ENCODE data around the gene FPR1. TPM values are rescaled to one million over a fixed set of nuclear protein-coding genes. Genes with fewer than 3 reads are reported as not detected.

FPR1 gene
- total and polyA plus RNA-seq, 2 of the 4 experiments (the other 2 are of a cell fraction), result not detected

DNA sequence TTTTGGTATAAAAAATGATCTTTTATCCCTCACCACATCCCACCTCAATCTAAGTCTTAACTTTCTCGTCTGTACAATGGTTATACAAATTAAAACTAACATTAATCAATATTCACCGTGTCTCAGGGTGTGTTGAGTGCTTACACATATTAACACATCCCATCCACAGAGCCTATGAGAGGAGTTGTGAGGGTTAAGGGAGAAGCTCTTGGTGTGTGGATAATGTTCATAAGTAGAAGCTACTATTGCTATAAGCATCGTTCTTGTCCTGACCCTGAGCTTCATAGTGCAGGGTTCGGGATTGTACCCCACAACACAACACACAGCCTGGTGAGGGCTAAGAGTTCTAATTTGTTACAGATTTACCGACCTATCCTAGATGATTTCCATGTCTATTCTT is 45.8 kb upstream of the FPR1 start:
- H3K36me3 ChIP-seq (ENCODE audit: control insufficient read depth, insufficient read depth, low read length), result no peaks in the 10 kb centered on the region
- H3K9me3 ChIP-seq (ENCODE audit: control insufficient read depth, insufficient read depth, low read length), result peaks cover 2% of the 10 kb centered on the region; the same call in 1 of the 2 replicates
- BruUV-seq (replicated peaks), result no TSS peak
- H3K27me3 ChIP-seq (ENCODE audit: control insufficient read depth, insufficient read depth, low read length), result no peaks in the 10 kb centered on the region
- no peak overlapping the region for H3K4me3 ChIP-seq (ENCODE audit: insufficient read depth, low read depth, low read length)
- H4K20me1 ChIP-seq (ENCODE audit: insufficient read depth, low read length), result no peaks in the 10 kb centered on the region
- DNase-seq (no peak), ATAC-seq (ENCODE audit: low read depth) (no peak)
- WGBS, 2 experiments (ENCODE audit: extremely low coverage in 2 of 2, insufficient read length in 1 of 2), result no CpG with 5 or more reads among the region's 5 CpGs
- H2AFZ ChIP-seq (replicated peaks; ENCODE audit: low read length, poor library complexity), result no peak overlapping the region
- TF ChIP-seq NFE2L2 (IDR thresholded peaks at IDR 0.05; ENCODE audit: low read depth, low read length) (no peak), CEBPB (IDR thresholded peaks at IDR 0.05; ENCODE audit: low read depth, low read length) (no peak), POLR2A (IDR thresholded peaks at IDR 0.05; ENCODE audit: low read depth, low read length) (no peak), RAD21 (IDR thresholded peaks at IDR 0.05; ENCODE audit: low read length) (no peak), RCOR1 (IDR thresholded peaks at IDR 0.05; ENCODE audit: insufficient replicate concordance, low read length) (no peak), FOS (IDR thresholded peaks at IDR 0.05; ENCODE audit: low read depth, low read length) (no peak)
- H2BK120ac ChIP-seq (ENCODE audit: low read depth, low read length), result no peak overlapping the region
- no peak overlapping the region for H4K8ac ChIP-seq (ENCODE audit: low read depth in 2 of 2, low read length in 2 of 2)
- dilution Hi-C loops (cut with HindIII; ENCODE audit: low sequenced_read_pairs, unreplicated experiment) (no loop called here), in situ Hi-C loops (cut with MboI; ENCODE audit: low sequenced_read_pairs) (no loop called here), intact Hi-C loops (cut with micrococcal nuclease) (no loop called here)
- H4K91ac ChIP-seq (ENCODE audit: insufficient read depth, low read depth, low read length), result no peak overlapping the region
- ChIA-PET CTCF (interaction anchor here (0.6 kb wide), 1 partner anchor 287 kb away, joined by 3 read pairs; no protein-coding TSS in a partner anchor), POLR2A (ENCODE audit: unreplicated experiment) (no interaction called here)
- no peaks in the 10 kb centered on the region for H3K79me1 ChIP-seq (ENCODE audit: low read depth in 1 of 2, low read length in 2 of 2)
- H4K5ac ChIP-seq (ENCODE audit: low read depth, low read length), result no peak overlapping the region
- no peak overlapping the region for H3K27ac ChIP-seq (ENCODE audit: insufficient read depth, low read length)
- no peak overlapping the region for H2BK20ac ChIP-seq (ENCODE audit: low read depth, low read length)
- no peak overlapping the region for H3K23ac ChIP-seq (ENCODE audit: low read depth, low read length)
- H2AK5ac ChIP-seq (ENCODE audit: low read depth, low read length), result no peak overlapping the region
- H3K4ac ChIP-seq (ENCODE audit: low read depth, low read length), result no peak overlapping the region
- no peak overlapping the region for H3K4me2 ChIP-seq (ENCODE audit: low read depth, low read length)
- no peak overlapping the region for H3K18ac ChIP-seq (ENCODE audit: low read depth, low read length)
- H2AK9ac ChIP-seq (replicated peaks; ENCODE audit: low read depth, low read length, poor library complexity), result no peak overlapping the region
- H3K4me1 ChIP-seq (ENCODE audit: control insufficient read depth, insufficient read depth, low read length), result peaks cover 5% of the 10 kb centered on the region
- no peak overlapping the region for H3K9ac ChIP-seq (ENCODE audit: low read depth, low read length)
- no peak overlapping the region for H2BK5ac ChIP-seq (ENCODE audit: low read depth, low read length, poor library complexity, severe bottlenecking)
- no peak overlapping the region for H2BK15ac ChIP-seq (ENCODE audit: low read depth, low read length)
- H3K56ac ChIP-seq (ENCODE audit: extremely low read depth, insufficient read depth, low read length), result no peak overlapping the region
- H3K9me1 ChIP-seq (ENCODE audit: insufficient read depth, low read length), result no peaks in the 10 kb centered on the region
- H3K14ac ChIP-seq (replicated peaks; ENCODE audit: low read depth, low read length), result no peak overlapping the region
